GM21390 (cell line): ENCODE data around the gene HECTD1.
"Not testable (repeated sequence)": the region's sequence is repeated elsewhere in the genome, so short reads cannot be mapped to it uniquely, and the experiment has no call there.

Experiments used
- ATAC-seq: cut with Tn5 transposase; IDR thresholded peaks from one replicate; pipeline ENCODE4 v1.9.1; 2021; ENCODE audit not compliant: unreplicated experiment

HECTD1 gene

GRCh38 chr14:31096255-31096654 is 111.3 kb downstream of the HECTD1 start:
- no peak for ATAC-seq

DNA sequence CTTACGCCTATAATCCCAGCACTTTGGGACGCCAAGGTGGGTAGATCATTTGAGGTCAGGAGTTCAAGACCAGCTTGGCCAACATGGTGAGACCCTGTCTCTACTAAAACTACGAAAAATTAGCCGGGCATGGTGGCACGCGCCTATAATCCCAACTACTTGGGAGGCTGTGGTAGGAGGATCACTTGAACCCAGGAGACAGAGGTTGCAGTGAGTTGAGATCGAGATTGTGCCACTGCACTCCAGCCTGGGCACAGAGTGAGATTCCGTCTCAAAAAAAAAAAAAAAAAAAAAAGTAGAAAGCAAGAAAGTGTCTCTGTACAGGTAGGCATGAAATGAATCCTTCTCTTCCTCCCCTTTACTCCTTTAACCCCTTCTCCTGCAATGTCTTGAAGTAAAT is 111.8 kb downstream of the HECTD1 start:
- ATAC-seq, result not testable (repeated sequence)

DNA sequence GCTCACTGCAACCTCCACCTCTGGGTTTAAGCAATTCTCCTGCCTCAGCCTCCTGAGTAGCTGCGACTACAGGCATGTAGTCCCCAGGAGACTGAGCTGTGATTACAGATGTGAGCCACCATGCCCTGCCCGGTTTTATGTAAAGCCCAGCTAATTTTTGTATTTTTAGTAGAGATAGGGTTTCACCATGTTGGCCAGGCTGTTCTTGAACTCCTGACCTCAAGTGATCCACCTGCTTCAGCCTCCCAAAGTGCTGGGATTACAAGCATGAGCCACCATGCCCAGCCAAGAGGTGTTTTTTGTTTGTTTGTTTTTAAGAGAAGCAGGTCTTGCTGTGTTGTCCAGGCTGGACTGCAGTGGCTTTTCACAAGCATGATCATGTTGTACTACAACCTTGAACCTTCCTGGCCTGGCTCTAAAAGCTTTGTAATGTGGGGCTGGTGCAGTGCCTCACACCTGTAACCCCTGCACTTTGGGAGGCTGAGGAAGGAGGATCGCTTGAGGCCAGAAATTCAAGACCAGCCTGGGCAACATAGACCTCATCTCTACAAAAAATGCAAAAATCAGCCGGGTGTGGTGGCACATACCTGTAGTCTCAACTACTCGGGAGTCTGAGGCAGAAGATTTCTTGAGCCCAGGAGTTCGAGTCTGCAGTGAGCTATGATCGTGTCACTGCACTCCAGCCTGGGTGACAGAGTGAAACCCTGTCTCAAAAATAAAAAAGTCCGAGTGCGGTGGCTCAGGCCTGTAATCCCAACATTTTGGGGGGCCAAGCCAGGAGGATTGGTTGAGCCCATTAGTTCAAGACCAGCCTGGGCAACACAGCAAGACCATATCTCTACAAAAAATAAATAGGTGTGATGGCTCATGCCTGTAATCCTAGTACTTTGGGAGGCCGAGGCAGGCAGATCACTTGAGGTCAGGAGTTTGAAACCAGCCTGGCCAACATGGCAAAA is 113.4 kb downstream of the HECTD1 start:
- not testable (repeated sequence) for ATAC-seq

DNA sequence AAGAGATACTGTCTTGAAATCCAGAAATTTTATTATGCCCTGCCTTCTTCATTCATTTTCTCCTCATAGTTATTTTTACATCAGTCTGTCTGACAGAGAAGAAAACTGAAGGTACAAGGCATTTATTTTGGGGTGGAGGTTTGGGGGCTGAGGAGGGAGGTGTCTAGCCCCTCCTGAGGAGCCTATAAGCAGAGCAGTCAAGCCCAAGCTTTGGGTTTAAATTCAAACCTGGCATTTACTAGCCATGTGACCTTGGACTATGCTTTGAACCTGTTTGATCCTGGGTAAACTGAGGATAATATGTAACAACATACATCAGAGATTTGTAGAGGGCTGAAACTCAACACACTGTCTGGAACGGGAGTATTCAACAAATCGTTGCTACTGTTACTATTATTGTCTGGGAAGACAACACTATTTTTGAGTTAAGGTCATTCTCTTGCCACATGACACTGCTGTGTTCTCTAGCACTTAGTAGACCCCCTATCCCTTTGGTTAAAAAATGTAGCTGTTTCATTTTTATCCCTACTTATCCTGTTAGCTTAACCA is 115.4 kb downstream of the HECTD1 start:
- no peak for ATAC-seq

- no peak for ATAC-seq
These were observed 116.5 kb downstream of the HECTD1 start for GRCh38 chr14:31090883-31091764.

DNA sequence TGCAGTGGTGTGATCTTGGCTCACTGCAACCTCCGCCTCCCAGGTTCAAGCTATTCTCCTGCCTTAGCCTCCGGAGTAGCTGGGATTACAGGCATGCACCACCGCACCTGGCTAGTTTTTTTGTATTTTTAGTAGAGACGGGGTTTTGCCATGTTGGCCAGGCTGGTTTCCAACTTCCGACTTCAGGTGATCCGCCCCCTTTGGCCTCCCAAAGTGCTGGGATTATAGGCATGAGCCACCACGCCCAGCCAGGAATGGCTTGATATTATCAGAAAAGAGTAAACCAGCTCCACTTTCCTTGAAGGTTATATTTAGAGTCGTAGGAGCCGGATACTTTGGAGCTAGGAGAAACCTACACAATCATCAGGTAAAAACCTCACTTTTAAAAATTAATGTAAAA is 121.1 kb downstream of the HECTD1 start:
- ATAC-seq, result not testable (repeated sequence)

GRCh38 chr14:31085027-31085426 is 122.6 kb downstream of the HECTD1 start:
- no peak for ATAC-seq

DNA sequence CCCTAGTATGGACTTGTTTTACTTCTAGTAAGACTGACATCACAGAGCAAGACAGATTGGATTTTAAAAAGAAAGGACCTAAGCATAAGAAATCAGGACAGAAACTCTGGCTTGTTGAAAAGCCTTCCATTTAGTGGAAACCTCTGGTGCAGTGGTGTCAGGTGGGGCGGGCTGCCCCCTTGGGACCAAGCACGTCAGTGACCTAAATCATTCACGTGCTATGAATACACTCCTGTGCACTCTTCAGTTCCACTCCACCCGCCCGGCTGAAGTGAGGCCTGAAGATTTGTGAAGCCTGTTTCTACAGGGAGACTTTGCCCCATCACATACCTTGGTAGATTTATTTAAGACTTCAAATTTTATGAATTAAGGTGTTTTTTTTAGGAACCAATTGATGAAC is 123.2 kb downstream of the HECTD1 start:
- no peak for ATAC-seq

DNA sequence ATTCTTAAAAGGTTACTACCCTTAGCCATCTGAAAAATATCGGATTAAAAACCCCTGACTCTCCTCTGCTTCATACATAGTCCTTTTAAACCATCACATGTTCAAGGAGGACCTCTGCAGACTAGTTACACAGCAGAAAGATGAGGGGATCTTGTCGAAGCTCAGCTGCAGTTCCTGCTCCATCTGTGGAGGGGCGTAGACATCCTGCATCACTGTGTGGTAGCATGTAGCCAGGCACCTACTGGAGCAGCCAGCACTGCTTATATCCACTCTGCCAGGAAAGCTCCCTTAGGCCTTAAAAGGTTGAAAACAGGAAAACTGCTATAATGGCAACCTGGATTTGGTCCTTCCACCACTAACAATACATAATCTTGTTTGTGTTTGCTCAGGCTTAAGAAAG is 123.8 kb downstream of the HECTD1 start:
- ATAC-seq, result no peak

GRCh38 chr14:31080484-31080883 is 127.1 kb downstream of the HECTD1 start:
- no peak for ATAC-seq

DNA sequence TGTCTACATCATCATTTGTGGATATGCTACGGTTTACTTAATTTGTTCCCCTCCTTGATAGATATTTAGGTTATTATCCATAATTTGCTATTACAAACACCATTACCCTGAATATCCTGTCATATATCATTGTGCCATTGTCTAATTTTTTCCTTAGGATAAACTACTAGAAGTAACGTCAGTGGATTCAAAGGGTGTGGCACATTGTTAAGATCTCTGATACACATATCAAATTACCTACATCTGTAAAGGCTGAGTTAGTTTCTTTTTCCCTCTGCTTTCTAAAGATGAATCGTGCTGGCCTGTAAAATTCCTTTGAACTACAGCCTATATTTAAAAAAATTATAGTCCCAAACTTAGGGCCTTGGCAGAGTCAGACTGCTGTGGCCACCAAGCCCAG is 127.5 kb downstream of the HECTD1 start:
- no peak for ATAC-seq

DNA sequence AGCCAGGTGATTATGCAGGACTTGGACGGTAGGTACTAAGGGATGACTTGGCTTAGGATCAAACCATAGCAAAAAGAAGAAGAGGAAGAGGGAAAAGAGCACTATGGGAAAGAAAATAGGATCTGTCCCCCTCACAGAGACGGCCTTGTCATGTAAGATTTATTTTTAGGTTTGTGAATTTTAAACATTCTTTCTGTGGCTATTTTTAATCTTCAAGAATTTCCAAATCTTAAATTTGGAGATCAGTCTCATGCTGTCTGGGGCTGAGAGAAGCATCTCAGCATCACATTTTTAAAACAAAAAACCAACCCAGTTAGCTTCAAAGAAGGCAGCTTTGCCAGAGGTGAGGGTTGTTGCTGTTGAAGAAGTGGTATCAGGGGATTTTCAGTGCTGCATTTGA is 128.8 kb downstream of the HECTD1 start:
- no peak for ATAC-seq

DNA sequence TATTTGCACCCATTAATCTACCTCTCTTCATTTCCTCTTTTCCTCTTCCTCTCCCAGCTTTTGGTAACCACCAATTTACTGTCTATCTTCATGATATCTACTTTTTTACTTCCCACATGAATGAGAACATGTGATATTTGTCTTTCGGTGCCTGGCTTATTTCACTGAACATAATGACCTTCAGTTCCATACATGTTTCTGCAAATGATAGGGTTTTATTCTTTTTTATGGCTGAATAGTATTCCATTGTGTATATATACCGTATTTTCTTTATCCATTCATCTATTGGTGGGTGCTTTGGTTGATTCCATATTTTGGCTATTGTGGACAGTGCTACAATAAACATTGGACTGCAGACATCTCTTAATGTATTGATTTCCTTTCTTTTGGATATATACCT is 132.4 kb downstream of the HECTD1 start:
- no peak for ATAC-seq

GRCh38 chr14:31071151-31071550 is 136.4 kb downstream of the HECTD1 start:
- ATAC-seq, result no peak

DNA sequence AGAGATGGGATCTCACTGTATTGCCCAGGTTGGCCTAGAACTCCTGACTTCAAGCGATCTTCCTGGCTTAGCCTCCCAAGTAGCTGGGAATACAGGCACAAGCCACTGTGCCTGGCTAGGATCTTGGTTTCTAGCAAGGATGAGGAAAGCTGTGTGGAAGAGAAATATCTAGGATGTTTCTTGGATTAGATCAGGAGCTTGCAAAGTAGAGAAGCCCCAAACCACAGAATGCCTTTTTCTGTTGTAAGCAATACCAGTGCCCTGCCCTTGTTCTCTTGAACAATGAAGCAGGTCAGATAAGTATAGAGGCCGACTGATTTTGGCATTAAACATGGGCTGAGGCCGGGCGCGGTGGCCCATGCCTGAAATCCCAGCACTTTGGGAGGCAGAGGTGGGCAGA is 137.2 kb downstream of the HECTD1 start:
- ATAC-seq, result no peak

DNA sequence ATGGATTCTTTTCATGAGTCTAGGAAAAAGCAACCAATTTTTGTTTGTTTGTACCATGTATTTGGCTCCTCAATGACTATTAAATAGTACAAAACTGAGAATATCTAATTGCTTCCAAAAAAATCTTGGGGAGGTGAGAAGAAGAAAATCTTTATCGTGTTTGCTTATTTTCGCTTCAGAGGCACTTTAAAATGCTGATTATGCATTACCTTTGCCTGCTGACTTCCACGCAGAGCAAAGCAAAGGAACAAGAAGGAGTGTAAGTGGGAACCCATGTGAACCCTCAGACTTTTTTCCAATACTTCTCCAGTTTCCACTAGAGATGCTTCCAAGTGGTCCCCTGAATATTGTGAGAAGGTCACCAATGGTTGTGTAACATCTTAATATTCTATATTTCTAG is 138.2 kb downstream of the HECTD1 start:
- ATAC-seq, result no peak

GRCh38 chr14:31068235-31068634 is 139.4 kb downstream of the HECTD1 start:
- ATAC-seq, result no peak

- not testable (repeated sequence) for ATAC-seq
These were observed 144.7 kb downstream of the HECTD1 start for GRCh38 chr14:31062908-31063307.

GRCh38 chr14:31060253-31060875 is 147.2 kb downstream of the HECTD1 start:
- ATAC-seq, result no peak

GRCh38 chr14:31059152-31059924 is 148.3 kb downstream of the HECTD1 start:
- ATAC-seq, result no peak
